Chondrocyte (in vitro differentiated cells): Measurements from ENCODE around the gene WSB1. TPM values are rescaled to one million over a fixed set of nuclear protein-coding genes. Genes with fewer than 3 reads are reported as not detected.
"Not testable (repeated sequence)": the region's sequence is repeated elsewhere in the genome, so short reads cannot be mapped to it uniquely, and the experiment has no call there.

ENCODE experiments used
- DNase-seq: peaks from one replicate; pipeline ENCODE4 v3.0.0; 2021; ENCODE audit warnings: mixed read lengths, low spot score
- H3K27ac Mint-ChIP-seq: one replicate; pipeline ENCODE4 v1.8.0; 2021; ENCODE audit warnings: mild to moderate bottlenecking, moderate library complexity, mixed read lengths; ENCODE audit not compliant: unreplicated experiment
- H3K27me3 Mint-ChIP-seq: 2 replicates; pipeline ENCODE4 v1.8.0; 2021; ENCODE audit warnings: low read depth, mixed read lengths
- H3K36me3 Mint-ChIP-seq: 2 replicates; pipeline ENCODE4 v1.8.0; 2021; ENCODE audit warnings: low read depth, mixed read lengths
- H3K4me1 Mint-ChIP-seq: 2 replicates; pipeline ENCODE4 v1.8.0; 2021; ENCODE audit warnings: low read depth, mild to moderate bottlenecking, mixed read lengths
- H3K4me3 Mint-ChIP-seq: one replicate; pipeline ENCODE4 v1.8.0; 2021; ENCODE audit warnings: mild to moderate bottlenecking, moderate library complexity, mixed read lengths; ENCODE audit not compliant: unreplicated experiment
- H3K9me3 Mint-ChIP-seq: 2 replicates; pipeline ENCODE4 v1.8.0; 2021; ENCODE audit warnings: low read depth, mixed read lengths
- total RNA-seq: library from RNA; stranded (reverse); gene quantifications from 3 replicates; pipeline ENCODE4 v1.2.1, GENCODE V29; 2021
- TF ChIP-seq, protein P1 (sequence below): fragments of 200-600 bp; sonication (generic); IDR thresholded peaks from 2 replicates; pipeline ENCODE4 v1.5.0; 2021; ENCODE audit warnings: antibody characterized with exemption, mild to moderate bottlenecking, moderate library complexity

WSB1 gene
- total RNA-seq, 1 donor from 2014 or later: 218 TPM

DNA sequence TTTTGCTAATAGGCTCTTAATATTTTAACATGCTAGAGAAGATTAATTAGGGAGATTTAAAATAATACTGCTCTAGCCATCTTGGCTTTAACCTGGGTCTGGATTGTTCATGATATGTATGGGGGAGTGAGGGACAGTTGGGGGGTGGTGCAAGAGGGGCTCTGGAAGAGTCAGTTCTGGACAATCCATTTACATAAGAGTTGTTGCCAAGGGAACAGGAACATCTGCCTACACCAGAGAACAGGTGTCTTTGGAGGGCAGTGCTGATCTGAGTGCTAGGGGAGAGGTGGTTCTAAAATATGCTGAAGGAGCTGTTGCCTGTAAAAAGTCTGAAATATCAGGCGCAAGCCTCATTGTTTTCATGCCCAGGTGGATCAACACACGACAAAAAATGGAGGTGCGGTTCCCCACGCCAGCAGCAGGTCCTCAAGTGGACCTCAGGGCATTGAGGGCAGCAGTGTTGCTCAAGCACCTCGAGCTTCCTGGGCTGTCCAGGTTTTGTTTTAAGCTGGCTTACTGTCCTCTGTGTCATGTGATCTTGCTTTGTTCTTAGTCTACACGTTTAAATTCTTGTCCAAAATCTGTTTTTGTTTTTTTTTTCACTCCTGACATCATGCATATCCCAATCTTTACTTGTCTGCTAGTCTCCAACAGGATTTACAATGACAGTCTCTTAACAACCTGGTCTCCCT lies 25.4 kb upstream of the WSB1 start:
- Mint-ChIP-seq H3K27me3 (peaks cover 22% of the 10 kb centered on the region), H3K9me3 (no peaks in the 10 kb centered on the region), H3K4me1 (peaks cover 6% of the 10 kb centered on the region), H3K27ac (no peak overlapping the region), H3K36me3 (no peaks in the 10 kb centered on the region), H3K4me3 (no peak overlapping the region)
- TF ChIP-seq, protein P1, sequence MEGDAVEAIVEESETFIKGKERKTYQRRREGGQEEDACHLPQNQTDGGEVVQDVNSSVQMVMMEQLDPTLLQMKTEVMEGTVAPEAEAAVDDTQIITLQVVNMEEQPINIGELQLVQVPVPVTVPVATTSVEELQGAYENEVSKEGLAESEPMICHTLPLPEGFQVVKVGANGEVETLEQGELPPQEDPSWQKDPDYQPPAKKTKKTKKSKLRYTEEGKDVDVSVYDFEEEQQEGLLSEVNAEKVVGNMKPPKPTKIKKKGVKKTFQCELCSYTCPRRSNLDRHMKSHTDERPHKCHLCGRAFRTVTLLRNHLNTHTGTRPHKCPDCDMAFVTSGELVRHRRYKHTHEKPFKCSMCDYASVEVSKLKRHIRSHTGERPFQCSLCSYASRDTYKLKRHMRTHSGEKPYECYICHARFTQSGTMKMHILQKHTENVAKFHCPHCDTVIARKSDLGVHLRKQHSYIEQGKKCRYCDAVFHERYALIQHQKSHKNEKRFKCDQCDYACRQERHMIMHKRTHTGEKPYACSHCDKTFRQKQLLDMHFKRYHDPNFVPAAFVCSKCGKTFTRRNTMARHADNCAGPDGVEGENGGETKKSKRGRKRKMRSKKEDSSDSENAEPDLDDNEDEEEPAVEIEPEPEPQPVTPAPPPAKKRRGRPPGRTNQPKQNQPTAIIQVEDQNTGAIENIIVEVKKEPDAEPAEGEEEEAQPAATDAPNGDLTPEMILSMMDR: no peak
- no peak for DNase-seq

- TF ChIP-seq, protein P1: no peak
- H3K9me3 Mint-ChIP-seq: no peaks in the 10 kb centered on the region
- H3K4me1 Mint-ChIP-seq: peaks cover 3% of the 10 kb centered on the region
- H3K27me3 Mint-ChIP-seq: peaks cover 22% of the 10 kb centered on the region
- no peak overlapping the region for H3K27ac Mint-ChIP-seq
- no peaks in the 10 kb centered on the region for H3K36me3 Mint-ChIP-seq
- DNase-seq: no peak
- no peak overlapping the region for H3K4me3 Mint-ChIP-seq
These were observed 24.7 kb upstream of the WSB1 start for GRCh38 chr17:27269201-27269600.

GRCh38 chr17:27269974-27270373 lies 23.9 kb upstream of the WSB1 start:
- H3K36me3 Mint-ChIP-seq: no peaks in the 10 kb centered on the region
- no peaks in the 10 kb centered on the region for H3K9me3 Mint-ChIP-seq
- H3K4me3 Mint-ChIP-seq: no peak overlapping the region
- DNase-seq: no peak
- peaks cover 22% of the 10 kb centered on the region for H3K27me3 Mint-ChIP-seq
- H3K4me1 Mint-ChIP-seq: peaks cover 3% of the 10 kb centered on the region
- TF ChIP-seq, protein P1: no peak
- no peak overlapping the region for H3K27ac Mint-ChIP-seq

DNA sequence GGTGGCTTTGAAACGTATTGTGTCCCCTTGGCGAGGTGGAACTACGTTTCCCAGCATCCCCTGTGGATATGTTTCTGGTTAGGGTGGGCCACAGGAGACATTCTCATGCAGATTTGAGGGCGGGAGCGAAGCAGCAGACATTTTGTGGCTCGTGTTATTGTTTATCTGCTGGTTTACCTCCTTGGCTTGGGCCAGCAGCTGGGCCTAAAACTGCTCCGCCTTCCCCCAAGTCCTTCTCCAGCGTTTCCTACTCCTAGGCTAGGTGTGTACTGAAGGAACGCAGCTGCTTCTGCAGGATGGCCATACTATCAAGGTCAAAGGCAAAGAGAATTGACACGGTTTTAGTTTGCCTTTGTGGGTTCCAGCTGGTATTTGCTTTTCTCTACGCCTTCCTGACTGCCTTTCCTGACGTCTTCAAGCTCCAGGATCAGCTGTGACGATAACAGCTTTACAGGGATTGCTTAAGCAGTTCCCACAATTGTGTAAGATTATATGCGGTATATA lies 17.2 kb upstream of the WSB1 start:
- Mint-ChIP-seq H3K36me3 (no peaks in the 10 kb centered on the region), H3K9me3 (no peaks in the 10 kb centered on the region), H3K27me3 (peaks cover 2% of the 10 kb centered on the region), H3K4me3 (no peak overlapping the region), H3K4me1 (no peaks in the 10 kb centered on the region), H3K27ac (no peak overlapping the region)
- DNase-seq: no peak
- TF ChIP-seq, protein P1: no peak

GRCh38 chr17:27279132-27279531 lies 14.8 kb upstream of the WSB1 start:
- not testable (repeated sequence) for DNase-seq, H3K4me1 Mint-ChIP-seq

DNA sequence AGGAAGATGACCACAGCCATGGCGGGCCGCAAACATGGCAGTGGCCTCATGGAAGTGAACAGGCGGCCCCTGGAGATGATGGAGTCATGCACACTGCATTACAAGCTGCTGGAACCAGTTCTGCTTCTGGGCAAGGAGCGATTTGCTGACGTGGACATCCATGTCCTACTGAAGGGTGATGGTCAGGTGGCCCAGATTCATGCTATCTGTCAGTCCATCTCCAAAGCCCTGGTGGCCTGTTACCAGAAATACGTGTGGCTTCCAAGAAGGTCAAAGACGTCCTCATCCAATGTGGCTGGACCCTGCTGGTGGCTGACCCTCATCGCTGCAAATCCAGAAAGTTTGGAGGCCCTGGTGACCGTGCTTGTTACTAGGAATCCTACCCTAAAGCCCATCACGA lies 13.4 kb upstream of the WSB1 start:
- Mint-ChIP-seq H3K4me3 (no peak overlapping the region), H3K4me1 (no peaks in the 10 kb centered on the region), H3K27me3 (peaks cover 2% of the 10 kb centered on the region), H3K9me3 (no peaks in the 10 kb centered on the region), H3K36me3 (no peaks in the 10 kb centered on the region), H3K27ac (no peak overlapping the region)
- TF ChIP-seq, protein P1: no peak
- DNase-seq: no peak

More at GRCh38 chr17:27279132-27279531, 14.8 kb upstream of the WSB1 start:
- not testable (repeated sequence) for H3K27me3 Mint-ChIP-seq, H3K36me3 Mint-ChIP-seq, H3K9me3 Mint-ChIP-seq, H3K27ac Mint-ChIP-seq, H3K4me3 Mint-ChIP-seq
